Activated CD4-positive, alpha-beta T cell treated with anti-CD3 and anti-CD28 coated beads, Interleukin-2, amount 10 ng/mL, durations not matched to agents 7 days and 5 days (primary cell): Measurements from ENCODE around the gene PAFAH2. TPM values are rescaled to one million over a fixed set of nuclear protein-coding genes. Genes with fewer than 3 reads are reported as not detected.

ENCODE experiments used
- CTCF ChIA-PET: fragments of 350-600 bp; sonication (Branson Sonifier 250); formaldehyde crosslinking; loops from one replicate; lab custom pipeline; 2021; ENCODE audit warnings: antibody characterized with exemption; lab: Charles Lee
- POLR2A ChIA-PET: fragments of 350-600 bp; sonication (Branson Sonifier 250); formaldehyde crosslinking; loops from one replicate; lab custom pipeline; 2021; ENCODE audit warnings: antibody characterized with exemption; lab: Charles Lee
- DNase-seq: peaks from one replicate; pipeline ENCODE4 v3.0.0-alpha.2; 2020
- H3K27ac Mint-ChIP-seq: one replicate; pipeline ENCODE4 v1.8.0; 2021; ENCODE audit warnings: mild to moderate bottlenecking, moderate library complexity, mixed read lengths
- H3K27me3 Mint-ChIP-seq: one replicate; pipeline ENCODE4 v1.8.0; 2021; ENCODE audit warnings: mixed read lengths
- H3K36me3 Mint-ChIP-seq: one replicate; pipeline ENCODE4 v1.8.0; 2021; ENCODE audit warnings: low read depth, mixed read lengths
- H3K4me1 Mint-ChIP-seq: one replicate; pipeline ENCODE4 v1.8.0; 2021; ENCODE audit warnings: mixed read lengths
- H3K4me3 Mint-ChIP-seq: one replicate; pipeline ENCODE4 v1.8.0; 2021; ENCODE audit warnings: mild to moderate bottlenecking, moderate library complexity, mixed read lengths
- H3K9me3 Mint-ChIP-seq: one replicate; pipeline ENCODE4 v1.8.0; 2021; ENCODE audit warnings: mixed read lengths
- total RNA-seq, 2 experiments: library from RNA; stranded (reverse); gene quantifications; one replicate each; pipeline ENCODE4 v1.2.3, GENCODE V29; 2021

The PAFAH2 gene
- 10 to 100 TPM; 10.1 to 11.9 TPM for total RNA-seq

GRCh38 chr1:25997828-25998761 is at the start of gene PAFAH2:
Gene PAFAH2 (minus strand): TSS chr1:25998063. CDS start chr1:25990816, 7,247 bp downstream.
- peaks cover 26% of the 10 kb centered on the region for H3K4me1 Mint-ChIP-seq
- DNase-seq: peak; percentile 98
- no peaks in the 10 kb centered on the region for H3K9me3 Mint-ChIP-seq
- H3K36me3 Mint-ChIP-seq: no peaks in the 10 kb centered on the region
- POLR2A ChIA-PET: interaction anchor here (0.5 to 1.9 kb wide), 6 partner anchors 9 to 102 kb away, joined by 3 to 10 read pairs (median 3); no protein-coding TSS in a partner anchor
- CTCF ChIA-PET: interaction anchor here (0.5 to 7.7 kb wide), 32 partner anchors 9 to 430 kb away, joined by 3 to 154 read pairs (median 4); partner anchors contain the start of genes MTFR1L and STMN1
- H3K4me3 Mint-ChIP-seq: peak within 1 kb of the TSS; percentile 94
- peak within 1 kb of the TSS; percentile 96 for H3K27ac Mint-ChIP-seq
- peaks cover 2% of the 10 kb centered on the region for H3K27me3 Mint-ChIP-seq

- CTCF ChIA-PET: interaction anchor here (0.7 to 1.3 kb wide), 3 partner anchors 11 to 152 kb away, joined by 3 to 6 read pairs (median 5); no protein-coding TSS in a partner anchor
Measured at GRCh38 chr1:26047278-26047874, 49.5 kb upstream of the PAFAH2 start.

GRCh38 chr1:26046246-26047095 is 48.6 kb upstream of the PAFAH2 start:
- CTCF ChIA-PET: interaction anchor here (0.6 to 1.3 kb wide), 5 partner anchors 8 to 456 kb away, joined by 3 to 6 read pairs (median 5); no protein-coding TSS in a partner anchor
- H3K9me3 Mint-ChIP-seq: no peaks in the 10 kb centered on the region

More at GRCh38 chr1:26047278-26047874, 49.5 kb upstream of the PAFAH2 start:
- H3K36me3 Mint-ChIP-seq: no peaks in the 10 kb centered on the region
- no peaks in the 10 kb centered on the region for H3K9me3 Mint-ChIP-seq
- DNase-seq: no peak
- peaks cover 9% of the 10 kb centered on the region for H3K4me1 Mint-ChIP-seq
- no peak overlapping the region for H3K4me3 Mint-ChIP-seq
- no peak overlapping the region for H3K27ac Mint-ChIP-seq
- peaks cover 73% of the 10 kb centered on the region for H3K27me3 Mint-ChIP-seq
- POLR2A ChIA-PET: no interaction called here

GRCh38 chr1:26045722-26046245 is 47.9 kb upstream of the PAFAH2 start, which contains the start of gene SLC30A2:
Gene SLC30A2 (minus strand): TSS chr1:26046118. CDS start chr1:26045896, 222 bp downstream.
- no peak for DNase-seq
- CTCF ChIA-PET: interaction anchor here (0.6 to 2.3 kb wide), 4 partner anchors 11 to 456 kb away, joined by 4 to 9 read pairs (median 5); no protein-coding TSS in a partner anchor
- Mint-ChIP-seq H3K36me3 (no peaks in the 10 kb centered on the region), H3K4me3 (no peak within 1 kb of the TSS), H3K4me1 (peaks cover 3% of the 10 kb centered on the region), H3K27me3 (peaks cover 67% of the 10 kb centered on the region), H3K9me3 (no peaks in the 10 kb centered on the region), H3K27ac (no peak within 1 kb of the TSS)
- POLR2A ChIA-PET: no interaction called here

More at GRCh38 chr1:26046246-26047095, 48.6 kb upstream of the PAFAH2 start:
- no peak overlapping the region for H3K4me3 Mint-ChIP-seq
- POLR2A ChIA-PET: no interaction called here
- no peaks in the 10 kb centered on the region for H3K36me3 Mint-ChIP-seq
- peaks cover 9% of the 10 kb centered on the region for H3K4me1 Mint-ChIP-seq
- H3K27ac Mint-ChIP-seq: no peak overlapping the region
- no peak for DNase-seq
- H3K27me3 Mint-ChIP-seq: peaks cover 73% of the 10 kb centered on the region

GRCh38 chr1:26044971-26045721 is 47.3 kb upstream of the PAFAH2 start:
- POLR2A ChIA-PET: no interaction called here
- Mint-ChIP-seq H3K4me3 (no peak overlapping the region), H3K27ac (no peak overlapping the region), H3K36me3 (no peaks in the 10 kb centered on the region), H3K9me3 (no peaks in the 10 kb centered on the region), H3K4me1 (peaks cover 2% of the 10 kb centered on the region), H3K27me3 (peaks cover 65% of the 10 kb centered on the region)
- no peak for DNase-seq
- CTCF ChIA-PET: interaction anchor here (0.6 to 2.3 kb wide), 3 partner anchors 10 to 151 kb away, joined by 3 to 9 read pairs (median 8); no protein-coding TSS in a partner anchor

GRCh38 chr1:26044414-26044813 is 46.6 kb upstream of the PAFAH2 start:
- Mint-ChIP-seq H3K27me3 (peaks cover 58% of the 10 kb centered on the region), H3K27ac (no peak overlapping the region), H3K4me3 (no peak overlapping the region), H3K4me1 (peaks cover 2% of the 10 kb centered on the region), H3K9me3 (no peaks in the 10 kb centered on the region), H3K36me3 (no peaks in the 10 kb centered on the region)
- ChIA-PET POLR2A (no interaction called here), CTCF (interaction anchor here (1.3 to 2.3 kb wide), 3 partner anchors 9 to 101 kb away, joined by 5 to 9 read pairs (median 8); no protein-coding TSS in a partner anchor)
- DNase-seq: no peak

- H3K27me3 Mint-ChIP-seq: peaks cover 51% of the 10 kb centered on the region
- H3K9me3 Mint-ChIP-seq: no peaks in the 10 kb centered on the region
- no peak overlapping the region for H3K4me3 Mint-ChIP-seq
- POLR2A ChIA-PET: no interaction called here
- CTCF ChIA-PET: interaction anchor here (0.6 to 2.3 kb wide), 4 partner anchors 8 to 844 kb away, joined by 4 to 9 read pairs (median 6); no protein-coding TSS in a partner anchor
- H3K27ac Mint-ChIP-seq: no peak overlapping the region
- DNase-seq: no peak
- peaks cover 2% of the 10 kb centered on the region for H3K4me1 Mint-ChIP-seq
- no peaks in the 10 kb centered on the region for H3K36me3 Mint-ChIP-seq
Measured at GRCh38 chr1:26043765-26044164, 45.9 kb upstream of the PAFAH2 start.

- Mint-ChIP-seq H3K27me3 (peaks cover 35% of the 10 kb centered on the region), H3K9me3 (no peaks in the 10 kb centered on the region), H3K4me1 (peaks cover 2% of the 10 kb centered on the region), H3K36me3 (no peaks in the 10 kb centered on the region), H3K27ac (no peak overlapping the region), H3K4me3 (no peak overlapping the region)
- DNase-seq: no peak
- CTCF ChIA-PET: interaction anchor here (1.1 to 1.9 kb wide), 3 partner anchors 11 to 103 kb away, joined by 3 to 9 read pairs (median 3); no protein-coding TSS in a partner anchor
- POLR2A ChIA-PET: no interaction called here
Measured at GRCh38 chr1:26041978-26042377, 44.1 kb upstream of the PAFAH2 start.

- peaks cover 30% of the 10 kb centered on the region for H3K27me3 Mint-ChIP-seq
- no peak overlapping the region for H3K4me3 Mint-ChIP-seq
- no peak overlapping the region for H3K27ac Mint-ChIP-seq
- peaks cover 2% of the 10 kb centered on the region for H3K4me1 Mint-ChIP-seq
- H3K9me3 Mint-ChIP-seq: no peaks in the 10 kb centered on the region
- H3K36me3 Mint-ChIP-seq: no peaks in the 10 kb centered on the region
- DNase-seq: no peak
- CTCF ChIA-PET: interaction anchor here (0.8 to 1.9 kb wide), 4 partner anchors 12 to 42 kb away, joined by 3 to 9 read pairs (median 4); no protein-coding TSS in a partner anchor
- POLR2A ChIA-PET: no interaction called here
Measured at GRCh38 chr1:26041401-26041800, 43.5 kb upstream of the PAFAH2 start.

GRCh38 chr1:26038904-26039303 is 41.0 kb upstream of the PAFAH2 start:
- no peak for DNase-seq
- POLR2A ChIA-PET: interaction anchor here (0.5 kb wide), 1 partner anchor 19 kb away, joined by 4 read pairs; no protein-coding TSS in a partner anchor
- H3K36me3 Mint-ChIP-seq: no peaks in the 10 kb centered on the region
- H3K4me1 Mint-ChIP-seq: peaks cover 10% of the 10 kb centered on the region
- H3K27ac Mint-ChIP-seq: no peak overlapping the region
- CTCF ChIA-PET: interaction anchor here (0.6 kb wide), 1 partner anchor 21 kb away, joined by 3 read pairs; no protein-coding TSS in a partner anchor
- no peaks in the 10 kb centered on the region for H3K9me3 Mint-ChIP-seq
- no peak overlapping the region for H3K4me3 Mint-ChIP-seq
- peaks cover 22% of the 10 kb centered on the region for H3K27me3 Mint-ChIP-seq

GRCh38 chr1:26038477-26038876 is 40.6 kb upstream of the PAFAH2 start:
- DNase-seq: no peak
- no peaks in the 10 kb centered on the region for H3K36me3 Mint-ChIP-seq
- no peak overlapping the region for H3K4me3 Mint-ChIP-seq
- H3K9me3 Mint-ChIP-seq: no peaks in the 10 kb centered on the region
- H3K27ac Mint-ChIP-seq: no peak overlapping the region
- CTCF ChIA-PET: interaction anchor here (0.6 to 1.0 kb wide), 2 partner anchors 8 to 21 kb away, joined by 3 read pairs; no protein-coding TSS in a partner anchor
- peaks cover 18% of the 10 kb centered on the region for H3K27me3 Mint-ChIP-seq
- POLR2A ChIA-PET: interaction anchor here (0.5 kb wide), 1 partner anchor 18 kb away, joined by 4 read pairs; no protein-coding TSS in a partner anchor
- H3K4me1 Mint-ChIP-seq: peaks cover 10% of the 10 kb centered on the region
